ENCODE measurements around the gene TSSC4. TPM values are rescaled to one million over a fixed set of nuclear protein-coding genes. Genes with fewer than 3 reads are reported as not detected.

Gene TSSC4
- total RNA-seq, 2 experiments from 2014 or later, result 46.9 to 54.2 TPM

- Mint-ChIP-seq H3K4me1 (peaks cover 25% of the 10 kb centered on the region), H3K36me3 (no peaks in the 10 kb centered on the region), H3K27ac (no peak overlapping the region), H3K4me3 (no peak overlapping the region), H3K9me3 (no peaks in the 10 kb centered on the region), H3K27me3 (no peaks in the 10 kb centered on the region)
- DNase-seq, result no peak
These were observed 11.8 kb upstream of the TSSC4 start for GRCh38 chr11:2388431-2389376.

DNA sequence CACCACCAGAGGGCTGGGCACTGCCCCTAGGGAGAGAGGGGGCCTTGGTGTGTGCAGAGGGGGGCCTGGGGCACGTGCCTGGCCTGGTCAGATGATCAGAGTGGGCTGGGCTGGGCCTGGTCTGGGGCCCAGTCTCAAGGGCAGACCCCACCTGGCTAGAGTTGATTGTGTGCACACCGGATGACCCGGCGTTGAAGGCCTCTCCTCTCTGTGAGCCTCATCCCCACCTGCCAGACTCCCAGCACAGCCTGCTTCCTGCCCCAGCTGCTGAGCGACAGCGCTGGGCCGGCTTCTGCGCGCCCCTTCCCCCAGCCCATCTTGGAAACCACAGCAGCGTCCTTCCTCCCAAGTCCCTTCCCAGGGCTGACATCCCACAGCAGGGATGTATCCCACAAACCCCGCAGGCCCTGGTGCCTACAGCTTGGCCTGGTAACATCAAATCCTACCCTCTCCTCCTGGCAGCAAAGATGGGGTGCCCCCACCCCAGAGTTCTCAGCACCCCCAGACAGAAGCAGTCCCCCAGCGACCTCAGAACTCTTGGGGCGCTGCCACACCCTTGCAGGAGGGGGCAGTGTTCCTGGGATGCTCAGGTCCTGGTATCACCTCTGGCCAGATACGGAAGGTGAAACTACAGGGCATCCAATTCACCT, 11.0 kb upstream of the TSSC4 start:
- H3K9me3 Mint-ChIP-seq, result no peaks in the 10 kb centered on the region
- no peaks in the 10 kb centered on the region for H3K27me3 Mint-ChIP-seq
- DNase-seq, result no peak
- H3K4me1 Mint-ChIP-seq, result peaks cover 22% of the 10 kb centered on the region
- no peaks in the 10 kb centered on the region for H3K36me3 Mint-ChIP-seq
- H3K4me3 Mint-ChIP-seq, result no peak overlapping the region
- H3K27ac Mint-ChIP-seq, result no peak overlapping the region

- H3K27me3 Mint-ChIP-seq, result no peaks in the 10 kb centered on the region
- H3K9me3 Mint-ChIP-seq, result no peaks in the 10 kb centered on the region
- DNase-seq, result no peak
- no peak overlapping the region for H3K4me3 Mint-ChIP-seq
- no peaks in the 10 kb centered on the region for H3K36me3 Mint-ChIP-seq
- H3K27ac Mint-ChIP-seq, result no peak overlapping the region
- H3K4me1 Mint-ChIP-seq, result peaks cover 21% of the 10 kb centered on the region
These were observed 10.3 kb upstream of the TSSC4 start for GRCh38 chr11:2390091-2390724.

GRCh38 chr11:2390725-2391151, 9.8 kb upstream of the TSSC4 start:
- Mint-ChIP-seq H3K27ac (no peak overlapping the region), H3K4me1 (peaks cover 18% of the 10 kb centered on the region), H3K4me3 (no peak overlapping the region)

DNA sequence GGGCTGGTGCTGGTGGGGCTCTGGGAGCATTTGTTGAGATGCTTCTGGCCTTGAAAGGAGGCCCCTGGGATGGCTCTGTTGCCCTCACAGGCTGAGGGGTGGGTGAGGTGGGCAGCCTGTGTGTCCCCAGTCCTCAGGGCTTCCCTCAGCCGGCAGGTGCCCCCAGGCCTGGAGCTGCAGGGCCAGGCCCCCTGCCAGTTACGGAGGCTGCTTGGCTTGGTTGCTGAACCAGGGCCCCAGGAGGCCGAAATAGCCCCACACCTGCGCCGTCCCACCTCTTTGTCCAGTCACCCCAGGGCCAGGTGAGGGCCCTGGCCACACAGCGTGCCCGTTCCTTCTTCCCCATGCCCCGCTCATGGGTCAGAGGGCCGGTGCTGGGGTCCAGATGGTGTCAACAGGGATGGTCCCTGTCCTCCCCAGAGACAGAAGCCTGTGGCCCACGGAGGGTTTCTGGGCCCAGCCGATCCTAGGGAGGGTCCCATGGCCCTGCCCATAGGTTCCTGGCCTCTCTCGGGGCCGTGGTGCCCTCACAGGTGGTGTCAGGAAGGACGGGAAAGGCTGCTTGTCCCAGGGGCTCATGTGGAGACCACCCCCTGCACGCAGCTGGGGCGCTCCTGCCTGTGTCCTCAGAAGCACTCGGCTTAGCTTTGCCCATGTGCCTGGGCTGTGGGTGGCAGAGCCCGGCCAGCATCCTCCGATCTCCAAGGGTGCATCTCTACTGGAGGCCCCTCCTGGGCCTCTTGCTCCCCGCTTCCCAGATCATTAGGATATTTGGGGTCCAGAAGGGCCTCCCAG, 9.2 kb upstream of the TSSC4 start:
- peaks cover 14% of the 10 kb centered on the region for H3K4me1 Mint-ChIP-seq
- DNase-seq, result no peak
- no peaks in the 10 kb centered on the region for H3K9me3 Mint-ChIP-seq
- H3K27ac Mint-ChIP-seq, result no peak overlapping the region
- no peaks in the 10 kb centered on the region for H3K36me3 Mint-ChIP-seq
- no peak overlapping the region for H3K4me3 Mint-ChIP-seq
- no peaks in the 10 kb centered on the region for H3K27me3 Mint-ChIP-seq

More at GRCh38 chr11:2390725-2391151, 9.8 kb upstream of the TSSC4 start:
- Mint-ChIP-seq H3K27me3 (no peaks in the 10 kb centered on the region), H3K36me3 (no peaks in the 10 kb centered on the region), H3K9me3 (no peaks in the 10 kb centered on the region)
- DNase-seq, result no peak

DNA sequence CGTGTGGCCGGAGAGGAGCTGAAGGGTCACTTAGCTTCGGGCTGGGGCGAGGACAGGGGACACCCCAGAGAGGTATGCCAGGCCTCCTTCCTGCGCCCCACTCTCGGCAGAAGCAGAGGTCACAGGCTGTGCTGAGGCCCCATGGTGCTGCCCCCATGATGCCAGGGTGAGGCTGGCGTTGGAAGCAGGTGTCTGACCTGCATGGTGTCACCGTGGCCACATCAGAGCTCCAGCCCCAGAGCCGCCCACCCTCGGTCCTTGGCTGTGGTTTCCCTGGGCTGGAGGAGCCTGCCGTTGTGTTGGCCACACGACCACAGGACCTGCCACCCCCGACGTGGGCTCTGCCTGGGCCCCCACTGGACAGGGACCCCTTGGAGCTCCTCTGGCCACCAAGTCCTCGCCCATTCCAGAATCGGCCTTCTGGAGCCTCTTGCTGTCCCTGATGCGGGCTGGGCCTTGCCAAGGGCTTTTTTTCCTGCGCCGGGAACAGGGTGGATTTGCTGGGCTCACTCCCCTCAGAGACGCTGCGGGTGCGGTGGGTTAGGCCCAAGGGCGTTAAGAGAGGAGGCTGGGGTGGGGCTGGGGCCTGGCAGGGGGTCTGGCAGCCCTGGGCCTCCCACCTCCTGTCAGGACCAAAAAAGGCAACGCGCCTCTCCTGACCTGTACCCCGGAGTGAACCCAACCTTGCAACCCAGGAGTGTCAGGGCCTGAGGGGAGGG, 8.2 kb upstream of the TSSC4 start:
- Mint-ChIP-seq H3K4me1 (peaks cover 10% of the 10 kb centered on the region), H3K4me3 (no peak overlapping the region), H3K27ac (no peak overlapping the region), H3K9me3 (no peaks in the 10 kb centered on the region), H3K27me3 (no peaks in the 10 kb centered on the region), H3K36me3 (peaks cover 2% of the 10 kb centered on the region)
- DNase-seq, result no peak

DNA sequence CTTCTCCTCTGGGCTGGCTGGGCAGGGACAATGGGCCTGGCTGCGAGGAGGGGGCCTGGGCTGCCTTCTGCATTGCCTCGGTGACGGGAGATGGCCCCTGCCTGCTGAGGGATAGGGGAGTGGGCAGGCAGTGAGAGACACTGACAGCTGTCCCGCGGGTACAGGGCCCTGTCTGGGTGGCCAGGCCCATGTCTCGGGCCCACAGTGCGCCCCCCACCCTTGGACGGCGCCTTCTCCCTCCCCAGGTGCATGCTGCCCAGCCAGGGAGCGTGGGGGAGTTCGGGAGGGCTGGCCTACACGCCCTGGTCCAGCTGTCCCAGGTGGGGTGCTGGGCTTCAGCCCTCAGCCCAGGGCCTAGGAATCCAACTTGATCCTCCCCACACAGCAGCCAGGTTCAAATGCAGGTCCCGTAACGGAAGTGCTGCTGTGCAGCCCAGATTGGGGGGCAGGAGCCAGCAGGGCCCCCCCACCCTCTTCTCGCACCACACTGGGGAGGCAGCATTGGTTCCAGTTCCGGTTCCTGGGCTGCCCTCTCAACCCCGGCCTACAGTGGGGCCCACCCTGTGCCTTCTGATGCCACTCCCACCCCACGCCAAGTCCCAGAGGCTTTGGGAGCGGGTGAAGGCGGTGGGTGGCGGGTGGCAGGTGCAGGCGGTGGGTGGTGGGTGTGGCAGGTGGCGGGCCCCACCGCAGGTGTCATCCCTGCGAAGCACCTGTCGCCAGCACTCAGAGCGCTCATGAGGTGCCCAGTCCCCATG, 7.3 kb upstream of the TSSC4 start:
- no peaks in the 10 kb centered on the region for H3K9me3 Mint-ChIP-seq
- H3K4me1 Mint-ChIP-seq, result peaks cover 8% of the 10 kb centered on the region
- no peak for DNase-seq
- H3K27me3 Mint-ChIP-seq, result no peaks in the 10 kb centered on the region
- H3K36me3 Mint-ChIP-seq, result peaks cover 2% of the 10 kb centered on the region
- H3K27ac Mint-ChIP-seq, result no peak overlapping the region
- H3K4me3 Mint-ChIP-seq, result no peak overlapping the region

- peaks cover 2% of the 10 kb centered on the region for H3K36me3 Mint-ChIP-seq
These were observed 6.4 kb upstream of the TSSC4 start for GRCh38 chr11:2393941-2394817.

GRCh38 chr11:2394818-2395105, 5.8 kb upstream of the TSSC4 start:
- H3K4me1 Mint-ChIP-seq, result peaks cover 5% of the 10 kb centered on the region
- DNase-seq, result no peak
- H3K4me3 Mint-ChIP-seq, result no peak overlapping the region
- H3K27me3 Mint-ChIP-seq, result no peaks in the 10 kb centered on the region
- no peaks in the 10 kb centered on the region for H3K9me3 Mint-ChIP-seq
- H3K27ac Mint-ChIP-seq, result no peak overlapping the region
- H3K36me3 Mint-ChIP-seq, result peaks cover 2% of the 10 kb centered on the region

More at GRCh38 chr11:2393941-2394817, 6.4 kb upstream of the TSSC4 start:
- Mint-ChIP-seq H3K27me3 (no peaks in the 10 kb centered on the region), H3K4me1 (peaks cover 6% of the 10 kb centered on the region), H3K4me3 (no peak overlapping the region), H3K27ac (no peak overlapping the region), H3K9me3 (no peaks in the 10 kb centered on the region)
- DNase-seq, result no peak

DNA sequence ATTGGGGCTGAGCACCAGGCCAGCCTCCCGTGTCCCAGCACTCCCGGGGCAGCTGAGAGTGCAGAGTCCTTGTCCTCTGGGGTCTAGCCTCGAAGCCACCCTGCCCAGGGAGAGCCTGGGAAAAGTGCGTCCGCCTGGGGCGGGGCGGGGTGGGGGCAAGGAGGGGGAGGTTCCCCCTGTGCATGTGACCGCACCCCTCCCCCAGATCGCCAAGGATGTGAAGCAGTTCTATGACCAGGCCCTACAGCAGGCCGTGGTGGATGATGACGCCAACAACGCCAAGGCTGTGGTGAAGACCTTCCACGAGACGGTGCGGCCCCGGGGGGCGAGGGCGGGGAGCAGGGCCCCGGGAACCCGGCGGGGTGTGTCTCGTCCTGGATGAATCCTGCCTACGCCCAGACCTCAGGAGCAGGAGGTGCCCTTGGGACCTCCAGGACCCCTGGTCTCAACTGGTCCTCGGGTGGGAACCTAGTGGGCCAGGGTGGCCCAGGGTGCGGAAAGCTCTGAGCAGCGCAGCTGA, 5.3 kb upstream of the TSSC4 start:
- peaks cover 3% of the 10 kb centered on the region for H3K4me1 Mint-ChIP-seq
- no peaks in the 10 kb centered on the region for H3K9me3 Mint-ChIP-seq
- H3K27me3 Mint-ChIP-seq, result no peaks in the 10 kb centered on the region
- no peak overlapping the region for H3K4me3 Mint-ChIP-seq
- DNase-seq, result no peak
- H3K36me3 Mint-ChIP-seq, result peaks cover 2% of the 10 kb centered on the region
- H3K27ac Mint-ChIP-seq, result no peak overlapping the region

- Mint-ChIP-seq H3K4me3 (no peak overlapping the region), H3K9me3 (no peaks in the 10 kb centered on the region), H3K27me3 (no peaks in the 10 kb centered on the region), H3K36me3 (peaks cover 2% of the 10 kb centered on the region), H3K27ac (no peak overlapping the region), H3K4me1 (peaks cover 1% of the 10 kb centered on the region)
- DNase-seq, result no peak
These were observed 4.7 kb upstream of the TSSC4 start for GRCh38 chr11:2395856-2396255.

DNA sequence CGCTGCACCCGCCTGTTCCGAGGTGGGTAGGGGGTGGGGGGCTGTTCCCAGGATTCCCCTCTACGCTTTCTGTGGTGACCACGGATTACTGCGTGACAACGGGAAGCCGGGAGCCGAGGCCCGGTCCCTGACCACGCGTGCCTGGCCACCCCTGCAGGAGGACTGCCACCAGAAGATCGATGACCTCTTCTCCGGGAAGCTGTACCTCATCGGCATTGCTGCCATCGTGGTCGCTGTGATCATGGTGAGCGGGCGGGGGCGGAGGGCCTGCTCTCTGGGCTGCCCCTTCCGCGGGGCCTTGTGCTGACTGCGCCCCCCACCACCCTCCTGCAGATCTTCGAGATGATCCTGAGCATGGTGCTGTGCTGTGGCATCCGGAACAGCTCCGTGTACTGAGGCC, 4.1 kb upstream of the TSSC4 start:
- DNase-seq, result no peak
- Mint-ChIP-seq H3K9me3 (no peaks in the 10 kb centered on the region), H3K27me3 (no peaks in the 10 kb centered on the region), H3K27ac (no peak overlapping the region), H3K36me3 (peaks cover 2% of the 10 kb centered on the region), H3K4me1 (peaks cover 4% of the 10 kb centered on the region), H3K4me3 (no peak overlapping the region)

DNA sequence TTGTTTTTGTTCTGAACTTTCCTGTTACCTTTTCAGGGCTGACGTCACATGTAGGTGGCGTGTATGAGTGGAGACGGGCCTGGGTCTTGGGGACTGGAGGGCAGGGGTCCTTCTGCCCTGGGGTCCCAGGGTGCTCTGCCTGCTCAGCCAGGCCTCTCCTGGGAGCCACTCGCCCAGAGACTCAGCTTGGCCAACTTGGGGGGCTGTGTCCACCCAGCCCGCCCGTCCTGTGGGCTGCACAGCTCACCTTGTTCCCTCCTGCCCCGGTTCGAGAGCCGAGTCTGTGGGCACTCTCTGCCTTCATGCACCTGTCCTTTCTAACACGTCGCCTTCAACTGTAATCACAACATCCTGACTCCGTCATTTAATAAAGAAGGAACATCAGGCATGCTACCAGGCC, 3.5 kb upstream of the TSSC4 start:
- Mint-ChIP-seq H3K27ac (no peak overlapping the region), H3K27me3 (no peaks in the 10 kb centered on the region), H3K9me3 (no peaks in the 10 kb centered on the region), H3K4me1 (peaks cover 7% of the 10 kb centered on the region), H3K4me3 (no peak overlapping the region), H3K36me3 (peaks cover 2% of the 10 kb centered on the region)
- no peak for DNase-seq

Measured in activated naive CD8-positive, alpha-beta T cell treated with anti-CD3 and anti-CD28 coated beads for 36 hours (primary cell).